ENCODE data around the gene PRKCZ. TPM values are rescaled to one million over a fixed set of nuclear protein-coding genes. Genes with fewer than 3 reads are reported as not detected.

PRKCZ gene
- polyA plus RNA-seq, 3 donors, result 0.74 to 1.9 (median 1.4) TPM

- Mint-ChIP-seq H3K36me3 (peaks cover 0 to 8% of the 10 kb centered on the region in 2 donors), H3K27ac (no peak overlapping the region), H3K9me3 (peaks cover 0 to 14% (median 8%) of the 10 kb centered on the region in 7 donors), H3K4me1 (peaks cover 18% of the 10 kb centered on the region), H3K4me3 (no peak overlapping the region), H3K27me3 (ENCODE audit: low read depth in 3 of 3) (peaks cover 1 to 4% (median 2%) of the 10 kb centered on the region in 3 donors)
- Histone ChIP-seq H3K4me1 (ENCODE audit: control insufficient read depth in 1 of 2, insufficient read depth in 2 of 2, low read length in 2 of 2) (peaks cover 12% of the 10 kb centered on the region in 2 donors), H2AFZ (ENCODE audit: insufficient read depth, low read depth, low read length, poor library complexity, severe bottlenecking) (no peak overlapping the region), H4K20me1 (ENCODE audit: insufficient read depth, low read length) (no peaks in the 10 kb centered on the region), H3K4me2 (replicated peaks; ENCODE audit: extremely low read depth, low read length, poor library complexity, severe bottlenecking) (no peak overlapping the region), H3K79me2 (ENCODE audit: insufficient read depth, low read length) (no peaks in the 10 kb centered on the region), H3K27ac (ENCODE audit: low read depth in 1 of 2, low read length in 2 of 2) (no peak overlapping the region), H3K9ac (ENCODE audit: insufficient read depth, low read length, poor library complexity, severe bottlenecking) (no peak overlapping the region), H3K4me3 (replicated peaks in 1 of 3; ENCODE audit: low read depth in 2 of 3, low read length in 3 of 3) (no peak overlapping the region), H3K9me3 (replicated peaks in 1 of 2; ENCODE audit: control insufficient read depth in 1 of 2, insufficient read depth in 1 of 2, low read length in 2 of 2) (peaks cover 0 to 8% of the 10 kb centered on the region in 2 donors), H3K27me3 (ENCODE audit: control insufficient read depth in 2 of 2, insufficient read depth in 2 of 2, low read length in 2 of 2) (no peaks in the 10 kb centered on the region), H3K36me3 (replicated peaks in 1 of 2; ENCODE audit: control insufficient read depth in 1 of 2, insufficient read depth in 2 of 2, low read length in 2 of 2) (no peaks in the 10 kb centered on the region)
- no peak for TF ChIP-seq CTCF (IDR thresholded peaks at IDR 0.05)
- intact Hi-C loops (cut with micrococcal nuclease), result no loop called here
- no peak for DNase-seq
- 92% methylated on average over 10 of the region's 10 CpGs for WGBS (ENCODE audit: insufficient coverage)
Measured at GRCh38 chr1:2166695-2167094, 116.5 kb downstream of the PRKCZ start.

GRCh38 chr1:2168090-2168489 lies 117.9 kb downstream of the PRKCZ start:
- Histone ChIP-seq H3K27ac (ENCODE audit: low read depth in 1 of 2, low read length in 2 of 2) (no peak overlapping the region), H3K4me2 (replicated peaks; ENCODE audit: extremely low read depth, low read length, poor library complexity, severe bottlenecking) (no peak overlapping the region), H3K36me3 (replicated peaks in 1 of 2; ENCODE audit: control insufficient read depth in 1 of 2, insufficient read depth in 2 of 2, low read length in 2 of 2) (no peaks in the 10 kb centered on the region), H3K9ac (ENCODE audit: insufficient read depth, low read length, poor library complexity, severe bottlenecking) (no peak overlapping the region), H3K79me2 (ENCODE audit: insufficient read depth, low read length) (no peaks in the 10 kb centered on the region), H3K4me3 (replicated peaks in 1 of 3; ENCODE audit: low read depth in 2 of 3, low read length in 3 of 3) (no peak overlapping the region), H3K9me3 (replicated peaks in 1 of 2; ENCODE audit: control insufficient read depth in 1 of 2, insufficient read depth in 1 of 2, low read length in 2 of 2) (peaks cover 0 to 8% of the 10 kb centered on the region in 2 donors), H4K20me1 (ENCODE audit: insufficient read depth, low read length) (no peaks in the 10 kb centered on the region), H3K4me1 (ENCODE audit: control insufficient read depth in 1 of 2, insufficient read depth in 2 of 2, low read length in 2 of 2) (peaks cover 2 to 6% of the 10 kb centered on the region in 2 donors), H3K27me3 (ENCODE audit: control insufficient read depth in 2 of 2, insufficient read depth in 2 of 2, low read length in 2 of 2) (no peaks in the 10 kb centered on the region), H2AFZ (ENCODE audit: insufficient read depth, low read depth, low read length, poor library complexity, severe bottlenecking) (no peak overlapping the region)
- intact Hi-C loops (cut with micrococcal nuclease), result no loop called here
- peaks cover 3 to 8% of the 10 kb centered on the region in 2 donors for H3K36me3 Mint-ChIP-seq
- H3K4me3 Mint-ChIP-seq, result no peak overlapping the region
- peaks cover 11% of the 10 kb centered on the region for H3K4me1 Mint-ChIP-seq
- no peak for DNase-seq
- peaks cover 0 to 14% (median 8%) of the 10 kb centered on the region in 7 donors for H3K9me3 Mint-ChIP-seq
- no peak for TF ChIP-seq CTCF (IDR thresholded peaks at IDR 0.05)
- 98% methylated on average over 13 of the region's 13 CpGs for WGBS (ENCODE audit: insufficient coverage)
- H3K27me3 Mint-ChIP-seq (ENCODE audit: low read depth in 3 of 3), result peaks cover 1 to 4% (median 2%) of the 10 kb centered on the region in 3 donors
- peak overlapping the region in 1 of 7 donors; percentile 85 for H3K27ac Mint-ChIP-seq
